Measurements from ENCODE around the gene NFAT5. TPM values are rescaled to one million over a fixed set of nuclear protein-coding genes. Genes with fewer than 3 reads are reported as not detected.

NFAT5 gene
- polyA plus RNA-seq, 2 of the 4 experiments (the other 2 are of a cell fraction): 9.5 to 45.1 TPM

GRCh38 chr16:69537706-69538080 lies 28.1 kb upstream of the NFAT5 start:
- ChIA-PET POLR2A (no interaction called here), CTCF (no interaction called here)
- TF ChIP-seq EHF (CRISPR knock-in tag; IDR thresholded peaks at IDR 0.05): no peak
- no peak for TF ChIP-seq USF2 (IDR thresholded peaks at IDR 0.05)
- TF ChIP-seq FOSB (CRISPR knock-in tag; IDR thresholded peaks at IDR 0.05): no peak
- TF ChIP-seq FOXS1 (CRISPR knock-in tag; IDR thresholded peaks at IDR 0.05): no peak
- no peak for TF ChIP-seq TFCP2L1 (CRISPR knock-in tag; IDR thresholded peaks at IDR 0.05)
- no peak for TF ChIP-seq PHF8 (IDR thresholded peaks at IDR 0.05; ENCODE audit: borderline replicate concordance, low read depth)
- no peak for TF ChIP-seq JUN (IDR thresholded peaks at IDR 0.05)
- TF ChIP-seq, protein P1, sequence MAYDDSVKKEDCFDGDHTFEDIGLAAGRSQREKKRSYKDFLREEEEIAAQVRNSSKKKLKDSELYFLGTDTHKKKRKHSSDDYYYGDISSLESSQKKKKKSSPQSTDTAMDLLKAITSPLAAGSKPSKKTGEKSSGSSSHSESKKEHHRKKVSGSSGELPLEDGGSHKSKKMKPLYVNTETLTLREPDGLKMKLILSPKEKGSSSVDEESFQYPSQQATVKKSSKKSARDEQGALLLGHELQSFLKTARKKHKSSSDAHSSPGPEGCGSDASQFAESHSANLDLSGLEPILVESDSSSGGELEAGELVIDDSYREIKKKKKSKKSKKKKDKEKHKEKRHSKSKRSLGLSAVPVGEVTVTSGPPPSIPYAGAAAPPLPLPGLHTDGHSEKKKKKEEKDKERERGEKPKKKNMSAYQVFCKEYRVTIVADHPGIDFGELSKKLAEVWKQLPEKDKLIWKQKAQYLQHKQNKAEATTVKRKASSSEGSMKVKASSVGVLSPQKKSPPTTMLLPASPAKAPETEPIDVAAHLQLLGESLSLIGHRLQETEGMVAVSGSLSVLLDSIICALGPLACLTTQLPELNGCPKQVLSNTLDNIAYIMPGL (CRISPR knock-in tag; IDR thresholded peaks at IDR 0.05; ENCODE audit: borderline replicate concordance): no peak
- TF ChIP-seq POLR2A (IDR thresholded peaks at IDR 0.05; ENCODE audit: low read length): no peak
- no peak for TF ChIP-seq RAD21 (conservative IDR thresholded peaks at IDR 0.05 in 1 of 2, IDR thresholded peaks at IDR 0.05 in 1 of 2)
- no peak for TF ChIP-seq SMC3 (IDR thresholded peaks at IDR 0.05)
- no peak for TF ChIP-seq CTCF (IDR thresholded peaks at IDR 0.05)
- TF ChIP-seq, protein P2, sequence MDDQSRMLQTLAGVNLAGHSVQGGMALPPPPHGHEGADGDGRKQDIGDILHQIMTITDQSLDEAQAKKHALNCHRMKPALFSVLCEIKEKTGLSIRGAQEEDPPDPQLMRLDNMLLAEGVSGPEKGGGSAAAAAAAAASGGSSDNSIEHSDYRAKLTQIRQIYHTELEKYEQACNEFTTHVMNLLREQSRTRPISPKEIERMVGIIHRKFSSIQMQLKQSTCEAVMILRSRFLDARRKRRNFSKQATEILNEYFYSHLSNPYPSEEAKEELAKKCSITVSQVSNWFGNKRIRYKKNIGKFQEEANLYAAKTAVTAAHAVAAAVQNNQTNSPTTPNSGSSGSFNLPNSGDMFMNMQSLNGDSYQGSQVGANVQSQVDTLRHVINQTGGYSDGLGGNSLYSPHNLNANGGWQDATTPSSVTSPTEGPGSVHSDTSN (IDR thresholded peaks at IDR 0.05): no peak
- TF ChIP-seq ELK1 (IDR thresholded peaks at IDR 0.05; ENCODE audit: low read depth, low read length): no peak
- TF ChIP-seq TP53 (CRISPR knock-in tag; IDR thresholded peaks at IDR 0.05): no peak
- TF ChIP-seq MAFK (IDR thresholded peaks at IDR 0.05; ENCODE audit: partially characterized antibody): no peak
- H3K4me1 ChIP-seq: peaks cover 47% of the 10 kb centered on the region
- 92% methylated on average over 2 of the region's 2 CpGs for WGBS (ENCODE audit: missing lambda C conversion rate)
- H3K9me3 ChIP-seq: no peaks in the 10 kb centered on the region
- peak overlapping the region in 1 of 2 experiments; percentile 57; a peak in 4 of 6 replicates for H3K27ac ChIP-seq
- no peak overlapping the region for H3K4me3 ChIP-seq
- ATAC-seq: no peak
- DNase-seq (ENCODE audit: low read depth in 1 of 2, low spot score in 1 of 2): no peak
- FAIRE-seq: no peak
- no peak overlapping the region for H3K4me2 ChIP-seq

GRCh38 chr16:69538808-69539207 lies 27.0 kb upstream of the NFAT5 start:
- DNase-seq (ENCODE audit: low read depth in 1 of 2, low spot score in 1 of 2) (no peak), FAIRE-seq (no peak), ATAC-seq (no peak)
- Histone ChIP-seq H3K4me1 (peaks cover 40% of the 10 kb centered on the region), H3K27ac (peak overlapping the region in 1 of 2 experiments; percentile 60; a peak in 3 of 6 replicates), H3K4me2 (no peak overlapping the region; the same call in 2 of the 3 replicates), H3K9me3 (no peaks in the 10 kb centered on the region), H3K4me3 (no peak overlapping the region)
- ChIA-PET CTCF (interaction anchor here (1.0 to 1.2 kb wide), 4 partner anchors 8 to 146 kb away, joined by 3 to 4 read pairs (median 4); no protein-coding TSS in a partner anchor), POLR2A (interaction anchor here (1.1 kb wide), 1 partner anchor 8 kb away, joined by 6 read pairs; no protein-coding TSS in a partner anchor)
- TF ChIP-seq HEYL (CRISPR knock-in tag; IDR thresholded peaks at IDR 0.05) (no peak), RCOR1 (IDR thresholded peaks at IDR 0.05; ENCODE audit: low read depth, low read length) (no peak), EHF (CRISPR knock-in tag; IDR thresholded peaks at IDR 0.05) (no peak), CHD2 (IDR thresholded peaks at IDR 0.05; ENCODE audit: low read length, partially characterized antibody) (no peak), HDAC2 (IDR thresholded peaks at IDR 0.05) (no peak), GATA3 (IDR thresholded peaks at IDR 0.05; ENCODE audit: borderline replicate concordance) (no peak), ATOH8 (CRISPR knock-in tag; IDR thresholded peaks at IDR 0.05; ENCODE audit: low read depth) (no peak), CTCF (IDR thresholded peaks at IDR 0.05) (no peak), KDM5A (IDR thresholded peaks at IDR 0.05) (no peak), TFCP2L1 (CRISPR knock-in tag; IDR thresholded peaks at IDR 0.05) (no peak), MAFK (IDR thresholded peaks at IDR 0.05; ENCODE audit: partially characterized antibody) (no peak), FOSL2 (IDR thresholded peaks at IDR 0.05) (no peak), FOSL2 (CRISPR knock-in tag; IDR thresholded peaks at IDR 0.05) (no peak), JUNB (IDR thresholded peaks at IDR 0.05) (no peak)
- TF ChIP-seq, protein P3, sequence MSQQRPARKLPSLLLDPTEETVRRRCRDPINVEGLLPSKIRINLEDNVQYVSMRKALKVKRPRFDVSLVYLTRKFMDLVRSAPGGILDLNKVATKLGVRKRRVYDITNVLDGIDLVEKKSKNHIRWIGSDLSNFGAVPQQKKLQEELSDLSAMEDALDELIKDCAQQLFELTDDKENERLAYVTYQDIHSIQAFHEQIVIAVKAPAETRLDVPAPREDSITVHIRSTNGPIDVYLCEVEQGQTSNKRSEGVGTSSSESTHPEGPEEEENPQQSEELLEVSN (IDR thresholded peaks at IDR 0.05; ENCODE audit: borderline replicate concordance, low read depth): no peak
- TF ChIP-seq, protein P4, sequence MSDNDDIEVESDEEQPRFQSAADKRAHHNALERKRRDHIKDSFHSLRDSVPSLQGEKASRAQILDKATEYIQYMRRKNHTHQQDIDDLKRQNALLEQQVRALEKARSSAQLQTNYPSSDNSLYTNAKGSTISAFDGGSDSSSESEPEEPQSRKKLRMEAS (IDR thresholded peaks at IDR 0.05): no peak
- 82% methylated on average over 1 of the region's 1 CpG for WGBS (ENCODE audit: missing lambda C conversion rate)
